ENCODE measurements around the gene TLX2.

DNA sequence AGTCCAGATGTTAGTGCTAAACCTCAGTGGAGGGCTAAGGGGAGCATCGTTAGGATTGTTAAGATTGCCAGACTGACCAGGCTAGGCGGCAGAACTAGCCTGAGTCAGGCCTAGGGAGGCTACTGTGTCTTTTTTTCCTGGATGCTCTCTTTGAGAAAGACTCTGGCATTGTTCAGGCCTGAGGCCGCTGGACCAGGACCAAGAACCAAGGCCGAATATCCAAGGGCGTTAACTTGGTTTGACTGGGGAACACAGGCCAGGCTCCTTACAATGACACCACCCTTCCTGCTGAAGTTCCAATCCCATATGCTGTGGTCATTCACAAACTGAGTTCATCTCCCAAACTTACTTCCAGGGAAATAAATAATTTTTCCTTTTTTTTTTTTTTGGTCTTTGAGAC is 26.0 kb downstream of the TLX2 start:
- TF ChIP-seq CTCF (IDR thresholded peaks at IDR 0.05; ENCODE audit: insufficient read depth, low read length) (no peak), POLR2AphosphoS5 (IDR thresholded peaks at IDR 0.05; ENCODE audit: low read depth) (no peak), REST (IDR thresholded peaks at IDR 0.05; ENCODE audit: insufficient replicate concordance, low read depth) (no peak), GABPA (IDR thresholded peaks at IDR 0.05; ENCODE audit: low read depth) (no peak), SPI1 (IDR thresholded peaks at IDR 0.05; ENCODE audit: borderline replicate concordance, low read depth) (no peak)

All from HL-60 (cell line).